ENCODE measurements around the gene TRPM8.

GRCh38 chr2:233974530-233975071, 57.4 kb downstream of the TRPM8 start:
- no peak for TF ChIP-seq GATA2 (IDR thresholded peaks at IDR 0.05; ENCODE audit: low read depth, low read length)
- TF ChIP-seq GATA3 (IDR thresholded peaks at IDR 0.05; ENCODE audit: low read depth, low read length), result no peak
